RCC 7860 (cell line): ENCODE measurements around the gene MGAT4A.
"Not testable (repeated sequence)": the region's sequence is repeated elsewhere in the genome, so short reads cannot be mapped to it uniquely, and the experiment has no call there.

Experiments used
- DNase-seq: peaks from one replicate; pipeline ENCODE4 v3.0.0-alpha.2; 2015; ENCODE audit warnings: low spot score
- FAIRE-seq: peaks from 2 replicates; lab custom pipeline; 2012; peaks lifted over from hg19 to GRCh38; lab: Jason Lieb, UNC

The MGAT4A gene

GRCh38 chr2:98730707-98731040 lies 258 bp downstream of the MGAT4A start:
- FAIRE-seq (no peak), DNase-seq (no peak)

GRCh38 chr2:98730053-98730706 lies 752 bp downstream of the MGAT4A start:
- FAIRE-seq (no peak), DNase-seq (no peak)

DNA sequence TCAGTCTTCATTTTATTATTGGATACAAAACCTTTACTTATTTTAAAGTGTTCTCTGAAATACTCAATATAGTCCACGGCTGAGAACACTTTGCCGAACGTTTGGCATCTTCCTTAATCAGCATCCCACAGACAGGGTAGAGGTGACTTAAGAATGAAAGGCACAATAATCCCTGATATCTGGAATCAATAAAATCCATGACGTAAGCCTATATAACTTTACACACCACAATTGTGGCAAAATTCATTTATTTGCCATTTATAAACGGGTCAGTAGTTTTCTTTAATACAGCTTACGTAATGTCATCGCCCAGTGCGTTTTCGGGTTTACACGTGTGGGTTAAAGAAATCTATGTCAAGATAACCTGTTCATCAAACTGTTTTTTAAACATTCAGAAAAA lies 1.3 kb downstream of the MGAT4A start:
- no peak for FAIRE-seq

DNA sequence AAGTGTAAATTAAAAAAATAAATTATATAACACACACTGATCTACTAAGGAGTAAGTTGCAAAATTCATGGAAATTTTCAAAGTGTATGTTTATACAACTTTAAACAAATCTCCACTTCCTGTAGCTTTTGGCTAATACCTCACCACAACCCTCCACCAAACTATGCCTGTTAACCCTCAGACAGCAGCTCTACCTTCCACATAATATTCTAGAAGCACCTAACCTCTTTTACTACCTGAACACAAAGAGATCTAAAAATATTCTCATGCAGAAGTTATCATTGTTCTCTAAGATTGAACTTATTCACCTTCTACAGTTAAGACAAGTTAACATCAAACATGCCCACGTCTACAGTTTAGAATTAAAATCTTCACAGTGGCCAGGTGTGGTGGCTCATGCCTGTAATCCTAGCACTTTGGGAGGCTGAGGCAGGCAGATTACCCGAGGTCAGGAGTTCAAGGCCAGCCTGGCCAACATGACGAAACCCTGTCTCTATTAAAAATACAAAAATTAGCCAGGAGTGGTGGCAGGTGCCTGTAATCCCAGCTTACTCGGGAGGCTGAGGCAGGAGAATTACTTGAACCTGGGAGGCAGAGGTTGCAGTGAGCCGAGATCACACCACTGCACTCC lies 2.7 kb downstream of the MGAT4A start:
- FAIRE-seq, DNase-seq: not testable (repeated sequence)

More for the DNA sequence above, 1.3 kb downstream of the MGAT4A start:
- no peak for DNase-seq

- no peak for FAIRE-seq
- no peak for DNase-seq
These were observed 3.4 kb downstream of the MGAT4A start for GRCh38 chr2:98727369-98728087.

GRCh38 chr2:98726735-98727368 lies 4.1 kb downstream of the MGAT4A start:
- FAIRE-seq, result no peak
- DNase-seq, result no peak

DNA sequence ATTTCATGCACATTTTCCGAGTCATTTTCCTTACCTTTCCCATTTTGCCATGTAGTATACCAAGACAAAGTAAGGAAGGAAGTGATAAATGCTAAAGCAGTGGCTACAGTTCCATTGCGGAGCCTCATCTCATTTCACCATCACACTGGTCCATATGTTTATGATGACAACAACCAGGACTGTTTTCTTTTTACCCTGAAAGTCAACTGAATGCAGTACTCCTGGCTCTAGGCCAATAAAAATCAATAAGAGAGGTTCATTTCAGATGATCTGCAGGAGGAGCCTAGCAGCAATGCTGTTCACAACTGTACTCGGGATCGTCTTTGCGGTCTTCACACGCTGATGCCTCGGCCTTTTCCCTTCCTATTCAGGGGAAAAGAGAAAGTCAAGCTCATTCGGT lies 4.7 kb downstream of the MGAT4A start:
- FAIRE-seq, result no peak
- DNase-seq, result no peak

DNA sequence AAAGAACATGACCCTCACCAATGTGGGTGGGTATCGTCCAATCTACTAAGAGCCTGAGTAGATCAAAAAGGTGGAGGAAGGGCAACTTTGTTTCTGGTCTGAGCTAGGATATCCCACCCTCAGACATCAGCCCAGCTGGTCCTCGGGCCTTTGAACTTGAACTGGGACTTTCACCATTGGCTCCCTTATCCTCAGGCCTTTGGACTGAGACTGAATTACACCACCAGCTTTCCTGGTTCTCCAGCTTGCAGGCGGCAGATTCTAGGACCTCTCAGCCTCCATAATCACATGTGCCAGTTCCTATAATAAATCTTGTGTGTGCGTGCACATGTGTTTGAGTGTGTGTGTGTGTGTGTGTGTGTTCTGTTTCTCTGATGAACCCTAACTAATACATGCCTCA lies 10.6 kb downstream of the MGAT4A start:
- no peak for DNase-seq
- FAIRE-seq, result no peak

DNA sequence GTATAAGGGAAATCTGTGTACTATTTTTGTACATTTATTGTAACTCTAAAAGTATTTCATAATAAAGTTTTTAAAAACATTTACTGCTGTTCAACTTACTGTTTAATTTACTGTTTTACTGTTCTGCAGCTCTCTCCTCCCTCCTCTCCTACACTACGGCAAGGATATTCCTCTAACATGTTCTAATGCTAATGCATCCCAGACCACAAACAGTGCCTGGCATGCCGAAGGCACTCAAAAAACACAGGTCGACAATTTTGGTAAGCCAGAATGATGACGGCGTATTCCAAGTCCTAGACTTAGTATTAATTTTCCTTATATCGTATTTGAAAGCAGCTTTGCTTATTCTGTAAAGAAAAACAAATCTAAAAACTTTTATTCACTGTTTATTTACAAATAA lies 13.3 kb downstream of the MGAT4A start:
- no peak for DNase-seq
- FAIRE-seq, result no peak

- FAIRE-seq (no peak), DNase-seq (no peak)
These were observed 14.1 kb downstream of the MGAT4A start for GRCh38 chr2:98716786-98717185.

DNA sequence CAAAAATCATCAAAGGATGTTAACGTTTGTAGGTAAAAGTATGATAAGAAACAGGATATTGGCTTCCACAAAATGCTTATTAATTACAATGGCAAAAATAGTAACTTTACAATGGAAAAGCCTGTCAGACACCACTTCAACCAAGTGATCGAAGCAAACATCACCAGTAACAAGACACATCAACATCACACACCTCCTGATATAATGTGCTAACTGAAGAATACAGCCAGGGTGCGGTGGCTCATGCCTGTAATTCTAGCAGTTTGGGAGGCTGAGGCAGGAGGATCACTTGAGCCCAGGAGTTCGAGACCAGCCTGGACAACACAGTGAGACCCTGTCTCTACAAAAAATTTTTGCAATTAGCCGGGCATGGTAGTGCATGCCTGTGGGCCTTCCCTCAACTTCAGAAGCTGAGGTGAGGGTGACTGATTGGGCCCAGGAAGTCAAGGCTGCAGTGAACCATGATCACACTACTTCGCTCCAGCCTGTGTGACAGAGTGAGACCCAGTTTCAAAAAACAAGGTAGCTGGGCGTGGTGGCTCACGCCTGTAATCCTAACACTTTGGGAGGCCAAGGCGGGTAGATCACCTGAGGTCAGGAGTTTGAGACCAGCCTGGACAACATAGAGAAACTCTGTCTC lies 15.0 kb downstream of the MGAT4A start:
- DNase-seq (no peak), FAIRE-seq (no peak)

DNA sequence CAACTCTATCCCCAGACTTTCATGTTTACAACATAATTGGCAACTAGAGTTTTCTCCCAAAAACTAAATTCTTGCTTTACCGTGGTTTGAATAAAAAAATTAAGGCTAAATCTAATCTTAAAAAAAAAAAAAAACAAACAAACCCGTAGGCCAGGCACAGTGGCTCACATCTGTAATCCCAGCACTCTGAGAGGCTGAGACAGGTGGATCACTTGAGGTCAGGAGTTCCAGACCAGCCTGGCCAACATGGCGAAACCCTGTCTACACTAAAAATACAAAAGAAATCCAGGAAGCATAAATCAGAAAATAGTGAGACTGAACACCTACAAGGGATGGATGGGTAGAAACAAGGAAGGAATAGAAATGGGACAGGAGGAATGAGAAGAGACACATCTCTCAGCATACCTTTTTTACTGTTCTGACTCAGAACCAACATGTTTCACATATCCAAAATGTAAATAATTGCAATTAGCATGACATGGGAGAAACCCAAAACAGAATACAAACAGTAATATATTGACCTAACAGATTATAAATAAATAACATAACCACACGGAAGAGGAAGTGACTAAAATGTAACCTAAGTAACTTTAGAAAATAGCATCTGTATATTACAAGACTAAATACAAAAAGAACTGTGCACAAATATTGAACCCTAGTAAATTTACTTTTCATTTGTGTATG lies 17.5 kb downstream of the MGAT4A start:
- FAIRE-seq (no peak), DNase-seq (no peak)

DNA sequence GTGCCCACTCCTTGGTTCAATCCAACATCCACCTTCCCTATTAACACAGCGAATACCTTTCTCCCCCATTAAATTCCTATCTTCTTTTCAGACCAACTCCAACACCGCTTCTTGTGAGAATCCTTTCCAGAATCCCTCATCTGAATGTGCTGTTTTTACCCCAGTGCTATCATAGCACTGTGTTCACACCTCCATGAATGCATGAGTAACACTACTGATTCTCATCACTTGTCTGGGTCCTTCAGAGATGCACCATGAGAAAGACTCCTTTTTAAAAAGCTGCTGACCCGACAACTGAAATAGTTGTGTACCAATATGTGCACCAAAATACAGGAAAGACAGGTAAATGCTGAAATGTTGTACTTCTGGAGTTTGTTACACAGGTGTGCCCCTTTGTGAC lies 18.8 kb downstream of the MGAT4A start:
- no peak for FAIRE-seq
- DNase-seq, result no peak

DNA sequence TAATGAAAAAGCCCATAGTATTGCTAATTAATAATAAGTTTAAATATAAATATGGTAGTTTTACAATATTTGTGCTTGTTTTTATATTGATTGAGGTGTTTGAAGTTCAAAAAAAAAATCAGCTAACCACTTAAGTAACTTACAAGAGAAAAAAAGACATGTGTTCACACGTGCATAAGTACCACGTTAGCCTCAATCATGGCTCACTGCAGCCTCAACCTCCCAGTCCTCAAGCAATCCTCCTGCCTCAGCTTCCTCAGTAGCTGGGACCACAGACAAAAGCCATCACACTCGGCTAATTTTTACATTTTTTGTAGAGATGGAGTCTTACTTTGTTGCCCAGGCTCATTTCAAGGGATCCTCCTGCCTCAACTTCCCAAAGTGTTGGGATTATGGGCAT lies 19.4 kb downstream of the MGAT4A start:
- no peak for DNase-seq
- no peak for FAIRE-seq

DNA sequence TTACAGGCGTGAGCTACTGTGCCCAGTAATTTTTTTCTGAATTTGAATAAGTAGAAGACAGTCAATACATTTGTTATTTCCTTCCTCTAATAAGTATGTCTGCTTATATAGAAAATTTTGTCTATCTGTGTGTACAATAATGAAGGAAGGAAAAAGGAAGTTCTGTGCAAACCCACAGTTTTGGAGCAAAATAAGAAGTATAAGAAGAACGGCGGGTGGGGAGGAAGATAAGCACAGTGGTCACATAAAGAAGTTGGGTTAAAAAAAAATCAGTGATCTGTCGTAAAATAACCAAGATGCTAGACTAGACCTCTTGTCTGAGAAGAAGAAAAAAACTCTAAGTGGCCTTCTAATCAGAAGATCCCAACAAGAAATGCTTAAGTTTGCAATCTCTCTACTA lies 20.2 kb downstream of the MGAT4A start:
- FAIRE-seq, result no peak
- DNase-seq, result no peak

- DNase-seq (no peak), FAIRE-seq (no peak)
These were observed 21.4 kb downstream of the MGAT4A start for GRCh38 chr2:98709535-98709934.

DNA sequence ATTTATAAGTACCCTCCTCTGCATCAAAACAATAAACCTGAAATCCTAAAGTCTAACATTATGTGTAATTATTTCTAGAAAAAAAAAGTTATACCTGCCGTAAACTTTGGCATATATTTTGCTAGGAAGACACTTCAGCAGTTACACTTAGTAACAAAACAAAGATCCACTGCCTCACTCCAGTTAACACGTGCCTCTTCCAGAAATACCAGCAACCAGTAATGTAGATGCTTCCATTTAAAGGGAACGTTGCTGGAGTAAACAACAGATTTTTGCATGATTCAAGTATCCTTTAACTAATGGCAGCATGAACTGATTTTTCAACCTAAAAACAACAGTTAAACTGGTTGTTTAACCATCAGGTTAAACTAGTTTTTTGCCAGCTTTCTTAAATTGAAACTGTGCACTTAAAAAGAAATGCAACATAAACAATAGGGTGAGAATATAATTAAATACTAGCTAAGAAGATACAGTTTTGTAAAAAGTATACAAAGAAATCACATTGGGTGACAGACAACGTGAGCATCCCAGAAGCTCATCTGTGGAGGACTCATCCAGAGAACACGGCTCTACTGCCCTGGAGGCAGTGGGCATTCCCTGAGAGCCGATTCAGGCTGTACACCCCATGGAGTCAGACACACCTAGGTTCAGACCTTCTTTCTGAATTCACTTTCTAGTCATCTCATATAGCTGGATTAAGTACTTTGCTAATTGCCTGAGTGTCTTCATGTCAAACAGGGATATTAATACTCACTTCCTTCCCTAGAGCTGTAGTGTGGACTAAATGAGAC lies 22.3 kb downstream of the MGAT4A start:
- DNase-seq (no peak), FAIRE-seq (no peak)

- DNase-seq (no peak), FAIRE-seq (no peak)
These were observed 24.3 kb downstream of the MGAT4A start for GRCh38 chr2:98706591-98706990.

GRCh38 chr2:98705333-98705617 lies 25.7 kb downstream of the MGAT4A start:
- FAIRE-seq (no peak), DNase-seq (no peak)
